ENCODE results near the gene FNDC8. TPM values are rescaled to one million over a fixed set of nuclear protein-coding genes. Genes with fewer than 3 reads are reported as not detected.
A peak's percentile ranks its signal among the peaks of the same experiment; 100 is the strongest.

FNDC8 gene
- total and polyA plus RNA-seq, 2 of the 8 experiments (the other 6 are each of a cell fraction or from before 2014, with no cell fraction given) = not detected

DNA sequence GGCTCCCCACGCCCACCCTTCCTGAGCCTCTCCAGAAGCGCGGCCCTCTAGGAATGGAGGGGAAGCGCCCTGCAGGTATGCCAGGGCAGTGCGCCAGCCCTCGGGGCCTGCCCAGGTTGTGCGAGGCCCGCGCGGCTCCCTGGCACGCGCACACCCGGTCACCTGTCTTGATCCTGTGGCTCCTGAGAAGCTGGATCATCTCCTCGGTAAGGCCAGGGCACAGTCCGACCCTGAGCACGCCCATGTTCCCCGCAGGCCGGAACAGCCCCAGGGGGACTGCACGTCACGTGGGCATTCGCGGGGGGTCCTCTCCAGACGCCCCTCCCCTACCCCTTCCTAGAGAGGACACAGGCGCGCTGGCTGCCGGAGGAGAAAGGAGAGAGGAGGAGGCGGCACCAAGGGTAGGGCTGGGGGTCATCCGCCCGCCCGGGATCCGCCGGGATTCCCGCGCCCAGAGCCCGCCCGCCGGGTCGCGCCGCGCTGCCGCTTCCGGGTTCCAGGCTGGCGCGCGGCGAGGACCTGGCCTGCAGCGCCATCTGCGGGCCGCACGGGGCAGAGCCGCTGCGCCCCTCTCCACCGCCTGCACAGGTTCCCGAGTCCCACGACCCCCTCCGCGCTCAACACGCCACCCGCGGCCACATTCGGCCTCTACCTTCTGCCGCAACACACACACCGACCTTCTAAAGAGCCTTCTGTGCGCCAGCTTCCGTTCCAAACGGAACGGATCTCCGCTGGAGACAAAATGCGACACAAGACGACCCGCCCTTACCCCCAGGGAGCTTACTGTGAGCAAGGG is 1.8 kb upstream of the FNDC8 start, which contains the start of gene RAD51D (continued):
- no peak for TF ChIP-seq RNF2 (IDR thresholded peaks at IDR 0.05; ENCODE audit: borderline replicate concordance, low read depth, low read length, missing control alignments, poor library complexity, severe bottlenecking)
- TF ChIP-seq PHF8 (conservative IDR thresholded peaks at IDR 0.05; ENCODE audit: low read depth, low read length) = peak; percentile 67
- peak; percentile 46 to 49; a peak in 2 of 4 replicates for TF ChIP-seq SIN3A (conservative IDR thresholded peaks at IDR 0.05 in 1 of 2, IDR thresholded peaks at IDR 0.05 in 1 of 2; ENCODE audit: low read depth in 1 of 2, low read length in 2 of 2)
- no peak for TF ChIP-seq RXRA (IDR thresholded peaks at IDR 0.05; ENCODE audit: insufficient read depth, low read depth, low read length)
- TF ChIP-seq TBP (IDR thresholded peaks at IDR 0.05; ENCODE audit: low read depth, low read length) = peak; percentile 48; the same call in 1 of the 2 replicates
- no peak for TF ChIP-seq SIX5 (IDR thresholded peaks at IDR 0.05; ENCODE audit: low read depth, low read length)
- TF ChIP-seq CHD1 (IDR thresholded peaks at IDR 0.05; ENCODE audit: low read depth, low read length) = no peak
- TF ChIP-seq, protein P1, sequence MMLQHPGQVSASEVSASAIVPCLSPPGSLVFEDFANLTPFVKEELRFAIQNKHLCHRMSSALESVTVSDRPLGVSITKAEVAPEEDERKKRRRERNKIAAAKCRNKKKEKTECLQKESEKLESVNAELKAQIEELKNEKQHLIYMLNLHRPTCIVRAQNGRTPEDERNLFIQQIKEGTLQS (IDR thresholded peaks at IDR 0.05; ENCODE audit: insufficient read depth, low read depth, low read length) = peak; percentile 33; the same call in 1 of the 2 replicates
- no peak for TF ChIP-seq SAP30 (IDR thresholded peaks at IDR 0.05; ENCODE audit: insufficient read depth, insufficient replicate concordance, low read length)
- TF ChIP-seq TAF7 (optimal IDR thresholded peaks at IDR 0.05; ENCODE audit: borderline replicate concordance, low read depth, low read length) = peak; percentile 48
- TF ChIP-seq POLR2A (IDR thresholded peaks at IDR 0.05; ENCODE audit: control extremely low read depth in 1 of 2, low read depth in 2 of 2, low read length in 2 of 2) = 0 out of 3 replicates have a peak, but pooled peaks of 1 of the 2 experiments have one; percentile 53
- no peak for TF ChIP-seq NANOG (IDR thresholded peaks at IDR 0.05; ENCODE audit: insufficient read depth, low read depth, low read length, poor library complexity, severe bottlenecking)
- TF ChIP-seq TCF12 (IDR thresholded peaks at IDR 0.05; ENCODE audit: low read depth, low read length) = no peak
- TF ChIP-seq JUND (IDR thresholded peaks at IDR 0.05; ENCODE audit: low read length) = peak; percentile 49; the same call in 1 of the 2 replicates
- no peak for TF ChIP-seq GTF2F1 (IDR thresholded peaks at IDR 0.05; ENCODE audit: borderline replicate concordance, low read depth, low read length)
- TF ChIP-seq TEAD4 (IDR thresholded peaks at IDR 0.05; ENCODE audit: low read depth, low read length) = 0 out of 2 replicates have a peak, but pooled peaks have one; percentile 39
- TF ChIP-seq CBX5 (IDR thresholded peaks at IDR 0.05; ENCODE audit: low read depth, low read length) = no peak
- no peak for TF ChIP-seq ZNF274 (IDR thresholded peaks at IDR 0.05; ENCODE audit: borderline replicate concordance, extremely low read depth, low read length)
- no peak for TF ChIP-seq KDM5A (IDR thresholded peaks at IDR 0.05; ENCODE audit: low read length)
- TF ChIP-seq TAF1 (IDR thresholded peaks at IDR 0.05; ENCODE audit: low read depth, low read length) = peak; percentile 65; the same call in 1 of the 2 replicates
- TF ChIP-seq CREB1 (IDR thresholded peaks at IDR 0.05) = no peak; the same call in none of the 2 replicates
- TF ChIP-seq CTBP2 (IDR thresholded peaks at IDR 0.05; ENCODE audit: borderline replicate concordance, insufficient read depth, insufficient read length, low read length) = no peak
- TF ChIP-seq FOSL1 (IDR thresholded peaks at IDR 0.05; ENCODE audit: insufficient read depth, low read depth, low read length) = no peak
